GM18502 (cell line): ENCODE data around the gene KRTAP10-1.

Experiments
- ATAC-seq: cut with Tn5 transposase; IDR thresholded peaks from one replicate; pipeline ENCODE4 v1.9.1; 2021; ENCODE audit warnings: mild to moderate bottlenecking; ENCODE audit not compliant: unreplicated experiment, poor library complexity

Gene KRTAP10-1

GRCh38 chr21:44519346-44520325 lies 20.4 kb downstream of the KRTAP10-1 start:
- no peak for ATAC-seq

- no peak for ATAC-seq
Observed at GRCh38 chr21:44518686-44519085, 21.3 kb downstream of the KRTAP10-1 start.

- no peak for ATAC-seq
Observed at GRCh38 chr21:44517175-44517899, 22.7 kb downstream of the KRTAP10-1 start.

GRCh38 chr21:44516828-44517174 lies 23.2 kb downstream of the KRTAP10-1 start:
- no peak for ATAC-seq

DNA sequence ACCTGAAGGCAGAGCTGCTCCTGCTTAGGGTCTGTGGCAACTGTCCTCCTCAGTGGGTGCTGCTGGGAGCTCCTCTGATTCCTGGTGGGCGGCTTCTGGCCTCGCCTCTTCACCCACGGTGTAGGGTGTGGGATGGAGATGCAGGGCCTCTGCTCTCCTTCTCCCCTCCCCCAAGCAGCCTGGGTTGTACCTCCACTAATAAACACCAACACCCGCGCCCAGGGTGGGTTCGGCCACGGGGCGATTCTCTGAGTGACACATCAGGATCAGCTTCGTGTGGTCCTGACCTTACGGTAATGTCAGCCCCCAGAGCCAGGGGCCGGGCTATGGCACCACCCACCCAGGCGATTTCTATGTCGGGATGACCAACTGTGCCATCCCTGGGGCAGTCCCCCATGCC lies 23.7 kb downstream of the KRTAP10-1 start:
- ATAC-seq = no peak

- ATAC-seq = no peak
Observed at GRCh38 chr21:44515359-44516165, 24.4 kb downstream of the KRTAP10-1 start.

GRCh38 chr21:44514746-44515358 lies 25.1 kb downstream of the KRTAP10-1 start:
- ATAC-seq = no peak

DNA sequence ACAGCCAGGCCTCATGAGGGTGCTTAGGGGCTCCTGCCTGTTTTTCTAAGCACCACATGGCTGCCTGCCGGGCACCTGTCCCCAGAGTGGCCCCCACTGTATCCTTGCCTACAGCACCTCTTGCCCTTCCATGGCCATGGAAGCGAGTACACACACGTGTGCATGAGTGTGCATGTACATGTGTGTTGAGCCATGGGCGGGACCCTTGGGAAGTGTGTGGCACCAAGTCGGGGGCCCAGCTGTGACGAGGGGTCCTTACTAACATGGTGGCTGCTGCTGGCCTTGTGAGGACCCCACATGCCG lies 25.8 kb downstream of the KRTAP10-1 start:
- ATAC-seq = no peak

DNA sequence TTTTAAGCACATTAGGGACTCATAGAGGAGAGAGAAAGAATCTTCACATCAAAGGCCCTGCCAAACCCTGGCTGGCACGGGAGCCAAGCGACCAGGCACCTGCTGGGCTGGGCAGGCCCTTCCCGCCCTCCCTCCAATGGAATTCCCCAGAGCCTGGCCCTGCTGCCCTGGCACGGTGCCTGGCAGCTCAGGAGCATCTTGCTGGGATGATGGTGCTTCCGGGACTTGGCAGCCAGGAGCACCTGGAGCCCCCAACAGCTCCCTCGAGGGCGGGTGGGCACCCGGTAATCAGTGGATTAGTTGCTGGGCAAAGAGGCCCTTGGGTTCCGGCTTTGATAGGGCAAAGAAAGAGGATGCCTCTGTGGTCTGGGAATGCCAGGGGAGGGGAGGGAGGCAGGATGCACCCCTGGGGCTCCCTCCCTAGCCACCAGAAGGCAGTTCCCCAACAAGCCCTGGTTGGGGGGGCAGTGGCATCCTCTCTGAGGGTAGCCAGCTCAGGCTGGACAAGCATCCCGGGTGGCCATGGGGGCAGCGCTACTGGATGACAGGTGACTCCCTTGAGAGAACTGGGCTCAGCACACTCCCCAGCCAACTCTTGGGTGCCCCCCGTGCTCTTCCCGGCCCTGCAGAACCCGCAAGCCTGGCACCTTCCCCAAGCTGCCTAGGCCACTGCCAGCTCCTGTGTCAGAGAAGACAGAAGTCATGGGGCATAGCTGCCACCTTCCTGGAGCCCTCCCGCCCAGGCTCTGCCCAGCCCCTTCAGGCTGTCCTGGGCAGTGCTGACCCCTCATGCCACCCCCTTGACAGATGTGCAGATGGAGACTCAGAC lies 26.4 kb downstream of the KRTAP10-1 start:
- no peak for ATAC-seq

DNA sequence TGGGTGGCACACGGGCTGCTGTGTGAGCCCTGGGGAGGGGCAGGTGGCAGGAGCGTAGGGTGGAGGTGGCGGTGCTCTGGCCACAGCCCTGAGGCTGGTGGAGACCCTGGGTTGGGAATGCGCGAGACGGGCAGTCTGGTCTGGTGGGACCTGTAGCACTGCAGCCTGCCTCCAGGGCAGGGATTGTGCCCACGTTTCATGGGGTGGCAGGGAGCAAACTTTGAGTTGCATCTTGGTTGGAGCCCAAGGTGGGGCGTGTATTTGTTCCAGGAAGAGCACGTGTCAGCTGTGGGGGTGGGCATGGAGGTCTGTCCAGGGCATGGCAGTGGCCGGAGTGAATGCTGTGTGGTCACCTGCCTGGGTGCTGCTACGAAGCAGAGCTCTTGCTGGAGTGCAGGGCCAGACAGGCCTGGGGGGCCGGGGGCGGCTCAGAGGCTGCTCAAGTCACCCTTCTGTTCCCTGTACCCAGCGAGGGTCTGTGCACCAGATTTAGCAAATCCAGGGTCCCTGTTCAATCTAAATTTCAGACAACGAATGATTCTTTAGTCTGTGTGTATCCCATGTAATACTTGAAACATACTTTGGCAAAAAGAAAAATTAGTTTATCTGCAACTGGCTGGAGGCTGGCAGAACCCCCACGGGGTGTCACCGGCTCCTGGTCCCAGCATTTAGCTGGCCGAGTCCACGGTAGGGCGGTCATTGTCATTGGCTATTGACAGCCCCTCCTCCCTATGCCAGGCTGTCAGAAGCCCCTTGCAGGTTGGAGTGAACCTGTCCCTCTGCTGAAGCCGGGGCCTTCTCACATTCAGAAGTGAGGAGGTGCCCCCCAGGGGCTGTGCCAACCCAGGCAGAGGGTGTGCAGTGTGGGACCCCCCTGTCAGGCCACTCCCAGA lies 27.3 kb downstream of the KRTAP10-1 start:
- ATAC-seq = no peak

DNA sequence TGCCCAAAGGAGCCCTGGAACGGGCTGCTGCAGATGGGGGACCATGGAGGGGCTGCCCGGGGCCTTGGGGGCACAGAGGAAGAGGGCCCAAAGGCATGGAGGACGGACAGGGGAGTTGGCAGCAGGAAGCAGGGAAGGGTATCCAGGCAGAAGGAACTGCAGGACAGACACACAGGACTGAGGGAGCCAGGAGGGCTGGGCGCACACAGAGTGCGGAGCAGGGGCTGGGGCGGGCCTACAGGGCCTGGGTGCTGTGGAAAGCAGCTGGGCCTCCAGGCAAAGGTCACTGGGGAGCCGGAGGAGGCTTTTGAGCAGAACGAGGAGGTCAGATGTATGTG lies 28.1 kb downstream of the KRTAP10-1 start:
- ATAC-seq = no peak

GRCh38 chr21:44511219-44511937 lies 28.6 kb downstream of the KRTAP10-1 start:
- no peak for ATAC-seq

DNA sequence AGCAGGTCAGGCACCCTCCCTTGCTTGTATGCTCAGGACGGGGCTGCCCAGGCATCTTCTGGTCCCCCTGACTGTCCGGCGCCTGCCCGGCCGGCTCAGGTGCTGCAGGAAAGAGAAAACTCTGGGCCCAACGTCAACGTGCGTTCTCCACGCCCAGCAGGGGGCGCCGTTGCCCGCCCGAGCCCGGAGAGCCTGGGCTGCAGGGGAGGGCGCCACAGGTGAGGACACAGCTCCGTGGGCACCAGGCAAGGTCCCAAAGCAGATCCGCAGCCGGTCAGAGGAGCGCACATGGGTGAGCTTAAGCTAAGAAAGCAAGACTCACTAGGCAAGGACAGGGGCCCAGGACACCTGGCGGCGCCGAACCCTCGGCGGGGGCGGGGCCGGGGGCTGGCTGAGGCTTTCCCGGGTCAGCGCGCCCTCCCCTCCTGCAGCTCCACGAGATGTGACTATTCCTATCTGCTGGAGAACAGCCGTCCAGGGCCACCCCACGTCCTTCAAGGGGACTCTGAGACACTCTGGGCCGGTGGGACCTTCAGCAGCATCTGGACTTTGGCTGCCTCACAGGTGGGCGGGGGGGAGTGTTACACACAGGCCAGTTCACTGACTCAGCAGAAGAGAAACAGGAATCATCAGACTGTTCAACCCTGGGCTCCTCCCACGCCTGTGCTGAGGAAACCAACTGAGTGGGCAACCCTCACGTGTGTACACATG lies 29.3 kb downstream of the KRTAP10-1 start:
- ATAC-seq = no peak

- no peak for ATAC-seq
Observed at GRCh38 chr21:44510109-44510507, 29.9 kb downstream of the KRTAP10-1 start.

DNA sequence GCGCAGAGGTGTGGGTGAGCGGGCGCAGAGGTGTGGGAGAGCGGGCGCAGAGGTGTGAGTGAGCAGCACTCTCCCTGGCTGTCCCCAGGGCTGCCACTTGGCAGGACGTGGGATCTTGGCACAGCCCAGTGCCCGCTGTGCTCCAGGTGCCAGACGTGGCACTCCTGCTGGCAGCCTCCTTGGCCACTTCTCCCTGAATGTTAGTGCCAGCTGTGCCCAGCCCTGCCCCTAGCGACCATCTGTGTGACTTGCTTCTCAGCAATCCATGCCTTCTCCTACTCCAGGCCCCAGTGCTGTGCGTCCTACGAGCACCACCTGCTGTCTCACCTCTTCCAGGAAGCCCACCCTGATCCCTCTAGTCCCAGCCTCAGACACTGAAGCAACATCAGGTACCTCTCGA lies 30.5 kb downstream of the KRTAP10-1 start:
- no peak for ATAC-seq

- no peak for ATAC-seq
Observed at GRCh38 chr21:44508711-44509445, 31.1 kb downstream of the KRTAP10-1 start.

GRCh38 chr21:44508426-44508710 lies 31.6 kb downstream of the KRTAP10-1 start:
- no peak for ATAC-seq
